ENCODE data around the gene ELF2. TPM values are rescaled to one million over a fixed set of nuclear protein-coding genes. Genes with fewer than 3 reads are reported as not detected.

ELF2 gene
- total RNA-seq, 1 experiment from 2014 or later: 21.9 TPM

GRCh38 chr4:139191373-139191772 lies 14.4 kb upstream of the ELF2 start:
- Histone ChIP-seq H3K4me3 (ENCODE audit: low read depth in 2 of 2, low read length in 2 of 2) (no peak overlapping the region), H3K27ac (ENCODE audit: low read length) (no peak overlapping the region), H3K9me3 (ENCODE audit: control insufficient read depth, insufficient read depth, low read depth, low read length) (no peaks in the 10 kb centered on the region), H3K27me3 (ENCODE audit: control insufficient read depth, insufficient read depth, low read length) (no peaks in the 10 kb centered on the region), H3K4me1 (ENCODE audit: control insufficient read depth, insufficient read depth, low read length) (no peaks in the 10 kb centered on the region), H3K36me3 (ENCODE audit: control insufficient read depth, insufficient read depth, low read length) (no peaks in the 10 kb centered on the region)
- TF ChIP-seq CTCF (IDR thresholded peaks at IDR 0.05): no peak
- TF ChIP-seq TCF7L2 (IDR thresholded peaks at IDR 0.05; ENCODE audit: low read depth, low read length): no peak
- TF ChIP-seq SIN3A (IDR thresholded peaks at IDR 0.05; ENCODE audit: borderline replicate concordance, insufficient read depth, low read depth, low read length): no peak
- no peak for TF ChIP-seq POLR2AphosphoS5 (IDR thresholded peaks at IDR 0.05; ENCODE audit: low read depth, low read length)
- no peak for TF ChIP-seq REST (IDR thresholded peaks at IDR 0.05; ENCODE audit: insufficient read depth in 1 of 2, low read depth in 2 of 2, low read length in 1 of 2)
- POLR2A ChIA-PET: no interaction called here
- no TSS peak for BruUV-seq (replicated peaks)
- intact Hi-C loops (cut with micrococcal nuclease; ENCODE audit: unreplicated experiment) (no loop called here), in situ Hi-C loops (cut with HindIII; ENCODE audit: low pct_unique_long_range_greater_than_20kb, low sequenced_read_pairs) (no loop called here)
- CTCF ChIA-PET: no interaction called here
- no peak for DNase-seq (ENCODE audit: low read depth, low spot score)
- no peak for ATAC-seq

- Histone ChIP-seq H3K4me3 (ENCODE audit: low read depth in 2 of 2, low read length in 2 of 2) (no peak overlapping the region), H3K4me1 (ENCODE audit: control insufficient read depth, insufficient read depth, low read length) (no peaks in the 10 kb centered on the region), H3K27me3 (ENCODE audit: control insufficient read depth, insufficient read depth, low read length) (no peaks in the 10 kb centered on the region), H3K9me3 (ENCODE audit: control insufficient read depth, insufficient read depth, low read depth, low read length) (no peaks in the 10 kb centered on the region), H3K36me3 (ENCODE audit: control insufficient read depth, insufficient read depth, low read length) (no peaks in the 10 kb centered on the region), H3K27ac (ENCODE audit: low read length) (no peak overlapping the region)
- no TSS peak for BruUV-seq (replicated peaks)
- TF ChIP-seq CTCF (IDR thresholded peaks at IDR 0.05): no peak
- TF ChIP-seq POLR2AphosphoS5 (IDR thresholded peaks at IDR 0.05; ENCODE audit: low read depth, low read length): no peak
- TF ChIP-seq SIN3A (IDR thresholded peaks at IDR 0.05; ENCODE audit: borderline replicate concordance, insufficient read depth, low read depth, low read length): no peak
- TF ChIP-seq REST (IDR thresholded peaks at IDR 0.05; ENCODE audit: insufficient read depth in 1 of 2, low read depth in 2 of 2, low read length in 1 of 2): no peak
- no peak for TF ChIP-seq TCF7L2 (IDR thresholded peaks at IDR 0.05; ENCODE audit: low read depth, low read length)
- POLR2A ChIA-PET: no interaction called here
- in situ Hi-C loops (cut with HindIII; ENCODE audit: low pct_unique_long_range_greater_than_20kb, low sequenced_read_pairs): no loop called here
- no peak for DNase-seq (ENCODE audit: low read depth, low spot score)
- CTCF ChIA-PET: no interaction called here
- intact Hi-C loops (cut with micrococcal nuclease; ENCODE audit: unreplicated experiment): no loop called here
- ATAC-seq: no peak
Measured at GRCh38 chr4:139189972-139190371, 13.0 kb upstream of the ELF2 start.

Data from Panc1 (cell line).